Fibroblast of skin of left biceps (primary cell): Measurements from ENCODE around the gene PTPRK.

Source experiments
- DNase-seq, 2 experiments: peaks; one replicate each; pipeline ENCODE4 v3.0.0-alpha.2; 2013; ENCODE audit warnings: low read depth in 2 of 2

Gene PTPRK

GRCh38 chr6:128346569-128346968 is 173.8 kb downstream of the PTPRK start:
- no peak for DNase-seq

- DNase-seq = no peak
These were observed 175.1 kb downstream of the PTPRK start for GRCh38 chr6:128345278-128345677.

GRCh38 chr6:128343706-128344105 is 176.7 kb downstream of the PTPRK start:
- no peak for DNase-seq

- DNase-seq = no peak
These were observed 180.6 kb downstream of the PTPRK start for GRCh38 chr6:128339635-128340450.

- DNase-seq = no peak
These were observed 182.8 kb downstream of the PTPRK start for GRCh38 chr6:128337619-128338018.

GRCh38 chr6:128336436-128337095 is 183.8 kb downstream of the PTPRK start:
- DNase-seq = no peak

GRCh38 chr6:128335963-128336362 is 184.4 kb downstream of the PTPRK start:
- DNase-seq = no peak

- DNase-seq = no peak
These were observed 186.7 kb downstream of the PTPRK start for GRCh38 chr6:128333581-128334223.

GRCh38 chr6:128327890-128328289 is 192.5 kb downstream of the PTPRK start:
- DNase-seq = no peak

- no peak for DNase-seq
These were observed 197.4 kb downstream of the PTPRK start for GRCh38 chr6:128323011-128323410.

- DNase-seq = no peak
These were observed 200.5 kb downstream of the PTPRK start for GRCh38 chr6:128319946-128320345.

- DNase-seq = no peak
These were observed 201.2 kb downstream of the PTPRK start for GRCh38 chr6:128319157-128319556.

- no peak for DNase-seq
These were observed 204.0 kb downstream of the PTPRK start for GRCh38 chr6:128316258-128316929.

GRCh38 chr6:128314190-128314589 is 206.2 kb downstream of the PTPRK start:
- no peak for DNase-seq

- DNase-seq = no peak
These were observed 208.3 kb downstream of the PTPRK start for GRCh38 chr6:128311944-128312570.

- DNase-seq = no peak
These were observed 209.9 kb downstream of the PTPRK start for GRCh38 chr6:128310451-128310850.

GRCh38 chr6:128307671-128308070 is 212.7 kb downstream of the PTPRK start:
- no peak for DNase-seq

GRCh38 chr6:128305976-128306375 is 214.4 kb downstream of the PTPRK start:
- no peak for DNase-seq

GRCh38 chr6:128305228-128305627 is 215.2 kb downstream of the PTPRK start:
- no peak for DNase-seq

- DNase-seq = no peak
These were observed 216.5 kb downstream of the PTPRK start for GRCh38 chr6:128303870-128304269.

- DNase-seq = no peak
These were observed 217.5 kb downstream of the PTPRK start for GRCh38 chr6:128302942-128303341.

GRCh38 chr6:128295670-128296069 is 224.7 kb downstream of the PTPRK start:
- no peak for DNase-seq
